ENCODE data around the gene MLLT10.

MLLT10 gene

DNA sequence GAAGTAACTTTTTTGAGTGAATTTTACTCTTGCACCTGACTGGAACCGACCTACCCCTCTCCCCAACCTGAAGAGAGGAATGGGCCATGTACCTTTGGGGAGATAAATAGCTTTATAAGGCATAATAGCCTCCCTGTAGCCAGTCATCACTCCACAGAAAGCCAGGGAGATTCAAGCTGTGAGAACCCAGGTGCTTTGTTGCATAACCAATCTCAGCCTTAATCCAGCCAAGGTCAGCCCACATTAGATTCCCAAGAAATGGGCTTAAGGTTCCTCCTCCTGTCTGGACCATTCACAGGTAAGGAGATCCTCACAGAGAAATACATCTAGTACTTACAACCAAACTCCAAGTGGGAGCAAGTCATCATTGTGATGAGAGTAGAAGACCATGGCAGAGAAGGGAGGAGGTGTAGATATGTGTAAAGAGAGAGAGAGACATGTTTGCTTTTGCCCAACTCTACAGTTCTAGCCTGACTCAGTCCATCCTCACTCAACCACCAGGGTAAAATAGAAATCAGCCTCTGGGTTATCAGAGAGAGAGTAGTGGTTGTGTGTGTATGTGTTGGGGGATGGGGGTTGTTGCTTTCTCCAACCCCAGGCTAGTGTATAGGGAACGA lies 32.2 kb upstream of the MLLT10 start:
- TF ChIP-seq POLR2AphosphoS5 (IDR thresholded peaks at IDR 0.05; ENCODE audit: low read depth, low read length): no peak
- no peak for TF ChIP-seq SIN3A (IDR thresholded peaks at IDR 0.05; ENCODE audit: borderline replicate concordance, insufficient read depth, low read length)
- no peak for TF ChIP-seq REST (IDR thresholded peaks at IDR 0.05; ENCODE audit: insufficient read depth in 1 of 2, low read depth in 2 of 2, low read length in 2 of 2)
- TF ChIP-seq FOXP2 (optimal IDR thresholded peaks at IDR 0.05; ENCODE audit: borderline replicate concordance, extremely low read depth, extremely low read length, insufficient read depth): no peak
- TF ChIP-seq TAF1 (IDR thresholded peaks at IDR 0.05; ENCODE audit: borderline replicate concordance, insufficient read depth, low read length): no peak

GRCh38 chr10:21502348-21502740 lies 31.7 kb upstream of the MLLT10 start:
- TF ChIP-seq FOXP2 (optimal IDR thresholded peaks at IDR 0.05; ENCODE audit: borderline replicate concordance, extremely low read depth, extremely low read length, insufficient read depth): no peak
- TF ChIP-seq REST (IDR thresholded peaks at IDR 0.05; ENCODE audit: insufficient read depth in 1 of 2, low read depth in 2 of 2, low read length in 2 of 2): no peak
- TF ChIP-seq POLR2AphosphoS5 (IDR thresholded peaks at IDR 0.05; ENCODE audit: low read depth, low read length): no peak
- no peak for TF ChIP-seq SIN3A (IDR thresholded peaks at IDR 0.05; ENCODE audit: borderline replicate concordance, insufficient read depth, low read length)
- no peak for TF ChIP-seq TAF1 (IDR thresholded peaks at IDR 0.05; ENCODE audit: borderline replicate concordance, insufficient read depth, low read length)

DNA sequence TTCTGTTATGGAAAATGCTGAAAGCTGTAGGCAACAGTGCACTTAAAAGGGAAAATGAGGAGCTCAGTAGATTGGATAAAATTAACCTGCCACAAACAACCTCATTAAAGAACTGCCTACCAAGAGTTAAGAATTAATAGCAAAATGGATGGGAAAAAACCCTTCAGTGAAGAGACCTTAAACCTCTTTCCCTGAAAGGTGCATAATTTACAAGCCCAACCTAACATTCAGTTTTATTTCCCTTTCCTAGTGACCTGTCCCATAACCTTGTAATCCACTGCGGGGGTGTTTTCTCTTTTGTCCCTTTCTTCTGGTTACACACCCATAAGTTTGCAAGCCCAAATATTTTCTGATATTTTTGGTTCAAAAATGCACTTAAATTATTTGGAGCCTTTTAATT lies 30.5 kb upstream of the MLLT10 start:
- no peak for TF ChIP-seq POLR2AphosphoS5 (IDR thresholded peaks at IDR 0.05; ENCODE audit: low read depth, low read length)
- no peak for TF ChIP-seq FOXP2 (optimal IDR thresholded peaks at IDR 0.05; ENCODE audit: borderline replicate concordance, extremely low read depth, extremely low read length, insufficient read depth)
- no peak for TF ChIP-seq TAF1 (IDR thresholded peaks at IDR 0.05; ENCODE audit: borderline replicate concordance, insufficient read depth, low read length)
- TF ChIP-seq REST (IDR thresholded peaks at IDR 0.05; ENCODE audit: insufficient read depth in 1 of 2, low read depth in 2 of 2, low read length in 2 of 2): no peak
- TF ChIP-seq SIN3A (IDR thresholded peaks at IDR 0.05; ENCODE audit: borderline replicate concordance, insufficient read depth, low read length): no peak

- no peak for TF ChIP-seq POLR2AphosphoS5 (IDR thresholded peaks at IDR 0.05; ENCODE audit: low read depth, low read length)
- no peak for TF ChIP-seq REST (IDR thresholded peaks at IDR 0.05; ENCODE audit: insufficient read depth in 1 of 2, low read depth in 2 of 2, low read length in 2 of 2)
- TF ChIP-seq TAF1 (IDR thresholded peaks at IDR 0.05; ENCODE audit: borderline replicate concordance, insufficient read depth, low read length): no peak
- no peak for TF ChIP-seq FOXP2 (optimal IDR thresholded peaks at IDR 0.05; ENCODE audit: borderline replicate concordance, extremely low read depth, extremely low read length, insufficient read depth)
- no peak for TF ChIP-seq SIN3A (IDR thresholded peaks at IDR 0.05; ENCODE audit: borderline replicate concordance, insufficient read depth, low read length)
Measured at GRCh38 chr10:21505711-21506278, 28.2 kb upstream of the MLLT10 start.
